Dermis microvascular lymphatic vessel endothelial cell (primary cell): ENCODE results near the gene NPIPB4. TPM values are rescaled to one million over a fixed set of nuclear protein-coding genes. Genes with fewer than 3 reads are reported as not detected.

Experiments
- total RNA-seq: library from RNA; depleted of rRNA; stranded (reverse); fragments of >200 nt; gene quantifications from 2 replicates; pipeline ENCODE4 v1.2.1, GENCODE V29; 2014

The NPIPB4 gene
- total RNA-seq, 1 donor from 2014 or later = 9.6 TPM

Other genes starting within 250 kb of the NPIPB4 start
- gene IGSF6, start 205.1 kb downstream of the NPIPB4 start, total RNA-seq = under 0.01 TPM in 1 of 2 replicates, not detected in the other
- gene OTOA, start 193.8 kb downstream of the NPIPB4 start, total RNA-seq = under 0.01 TPM in 1 of 2 replicates, not detected in the other
- 229 and 282 TPM in 2 replicates for gene UQCRC2, start 95.6 kb upstream of the NPIPB4 start, total RNA-seq
- gene PDZD9, start 143.4 kb upstream of the NPIPB4 start, total RNA-seq = not detected in 2 replicates
- 9.8 and 11.8 TPM in 2 replicates for gene MOSMO, start 150.4 kb upstream of the NPIPB4 start, total RNA-seq
- gene VWA3A, start 234.8 kb upstream of the NPIPB4 start, total RNA-seq = 0.13 TPM in 1 of 2 replicates, not detected in the other